ENCODE measurements around the gene HACD4. TPM values are rescaled to one million over a fixed set of nuclear protein-coding genes. Genes with fewer than 3 reads are reported as not detected.

Gene HACD4
- total RNA-seq, 1 experiment from 2014 or later = 4.5 TPM

GRCh38 chr9:21053851-21054250, 22.4 kb upstream of the HACD4 start:
- intact Hi-C loops (cut with micrococcal nuclease; ENCODE audit: unreplicated experiment) = no loop called here
- H3K79me2 ChIP-seq (ENCODE audit: low read depth) = no peaks in the 10 kb centered on the region
- no peaks in the 10 kb centered on the region for H3F3A ChIP-seq (ENCODE audit: insufficient read depth, low read depth)
- no TSS peak for BruUV-seq (replicated peaks)
- DNase-seq = no peak
- H3K4me2 ChIP-seq = no peak overlapping the region
- no peaks in the 10 kb centered on the region for H3K4me1 ChIP-seq (replicated peaks; ENCODE audit: insufficient read depth)
- no peaks in the 10 kb centered on the region for H3K27me3 ChIP-seq (ENCODE audit: insufficient read depth, low read depth)
- POLR2A ChIA-PET (ENCODE audit: unreplicated experiment) = no interaction called here
- no peak overlapping the region for H3K27ac ChIP-seq
- H3K4me3 ChIP-seq = no peak overlapping the region
- H3K36me3 ChIP-seq (ENCODE audit: low read depth) = no peaks in the 10 kb centered on the region
- no peaks in the 10 kb centered on the region for H3K9me2 ChIP-seq (ENCODE audit: insufficient read depth)
- CTCF ChIA-PET = no interaction called here
- H2AFZ ChIP-seq = no peak overlapping the region
- H3K9me3 ChIP-seq (ENCODE audit: insufficient read depth, low read depth) = no peaks in the 10 kb centered on the region; the same call in 1 of the 2 replicates
- no peaks in the 10 kb centered on the region for H4K20me1 ChIP-seq (ENCODE audit: insufficient read depth)
- TF ChIP-seq EZH2 (IDR thresholded peaks at IDR 0.05; ENCODE audit: low read depth) (no peak), CTCF (conservative IDR thresholded peaks at IDR 0.05) (no peak)

- Histone ChIP-seq H4K20me1 (ENCODE audit: insufficient read depth) (no peaks in the 10 kb centered on the region), H3K27me3 (ENCODE audit: insufficient read depth, low read depth) (no peaks in the 10 kb centered on the region), H2AFZ (no peak overlapping the region), H3K9me3 (ENCODE audit: insufficient read depth, low read depth) (no peaks in the 10 kb centered on the region), H3F3A (ENCODE audit: insufficient read depth, low read depth) (no peaks in the 10 kb centered on the region), H3K36me3 (ENCODE audit: low read depth) (no peaks in the 10 kb centered on the region), H3K79me2 (ENCODE audit: low read depth) (no peaks in the 10 kb centered on the region), H3K4me2 (no peak overlapping the region), H3K9me2 (ENCODE audit: insufficient read depth) (no peaks in the 10 kb centered on the region), H3K4me1 (replicated peaks; ENCODE audit: insufficient read depth) (no peaks in the 10 kb centered on the region), H3K4me3 (no peak overlapping the region), H3K27ac (no peak overlapping the region)
- CTCF ChIA-PET = no interaction called here
- no peak for TF ChIP-seq EZH2 (IDR thresholded peaks at IDR 0.05; ENCODE audit: low read depth)
- no peak for TF ChIP-seq CTCF (conservative IDR thresholded peaks at IDR 0.05)
- no peak for DNase-seq
- POLR2A ChIA-PET (ENCODE audit: unreplicated experiment) = no interaction called here
- intact Hi-C loops (cut with micrococcal nuclease; ENCODE audit: unreplicated experiment) = no loop called here
- no TSS peak for BruUV-seq (replicated peaks)
Observed at GRCh38 chr9:21047281-21047691, 15.8 kb upstream of the HACD4 start.

GRCh38 chr9:21043841-21044240, 12.4 kb upstream of the HACD4 start:
- Histone ChIP-seq H3K4me3 (no peak overlapping the region), H3K9me3 (ENCODE audit: insufficient read depth, low read depth) (no peaks in the 10 kb centered on the region), H3K4me2 (no peak overlapping the region), H3K27me3 (ENCODE audit: insufficient read depth, low read depth) (no peaks in the 10 kb centered on the region), H3K36me3 (ENCODE audit: low read depth) (no peaks in the 10 kb centered on the region), H3K27ac (no peak overlapping the region), H3K4me1 (replicated peaks; ENCODE audit: insufficient read depth) (no peaks in the 10 kb centered on the region), H3F3A (ENCODE audit: insufficient read depth, low read depth) (no peaks in the 10 kb centered on the region), H3K79me2 (ENCODE audit: low read depth) (no peaks in the 10 kb centered on the region), H4K20me1 (ENCODE audit: insufficient read depth) (no peaks in the 10 kb centered on the region), H3K9me2 (ENCODE audit: insufficient read depth) (no peaks in the 10 kb centered on the region), H2AFZ (no peak overlapping the region)
- BruUV-seq (replicated peaks) = no TSS peak
- DNase-seq = no peak
- POLR2A ChIA-PET (ENCODE audit: unreplicated experiment) = no interaction called here
- CTCF ChIA-PET = no interaction called here
- intact Hi-C loops (cut with micrococcal nuclease; ENCODE audit: unreplicated experiment) = no loop called here
- no peak for TF ChIP-seq CTCF (conservative IDR thresholded peaks at IDR 0.05)
- no peak for TF ChIP-seq EZH2 (IDR thresholded peaks at IDR 0.05; ENCODE audit: low read depth)

Measured in PC-9 (cell line).